HEK293 (cell line): ENCODE data around the gene CDYL.

Experiments
- CTCF ChIA-PET: fragments of 350-600 bp; formaldehyde crosslinking; extraction: SDS; loops from one replicate; lab custom pipeline; 2021; ENCODE audit warnings: antibody characterized with exemption; lab: Yijun Ruan, JAX
- POLR2A ChIA-PET: fragments of 300-600 bp; formaldehyde crosslinking; extraction: SDS; loops from one replicate; lab custom pipeline; 2020; ENCODE audit warnings: antibody characterized with exemption, inconsistent platforms; lab: Yijun Ruan, JAX
- H3K27ac ChIP-seq: fragments of 200-500 bp; sonication (Bioruptor generic); 2 replicates; pipeline ENCODE4 v1.5.1; 2014; ENCODE audit warnings: low read depth, low read length, control low read depth, inconsistent platforms; ENCODE audit errors: extremely low read depth
- H3K36me3 ChIP-seq, 2 experiments: fragments of 200-500 bp in 1 of 2; sonication (Bioruptor generic) in 1 of 2; 1 replicate in 1 of 2; 2 replicates in 1 of 2; pipeline ENCODE4 v1.5.1; 2014 to 2017; ENCODE audit warnings: inconsistent platforms in 2 of 2, low read length in 2 of 2; ENCODE audit not compliant: control insufficient read depth in 2 of 2, insufficient read depth in 1 of 2
- H3K4me1 ChIP-seq: fragments of 200-500 bp; sonication (Bioruptor generic); 2 replicates; pipeline ENCODE4 v1.5.1; 2014; ENCODE audit warnings: mild to moderate bottlenecking, low read length, inconsistent platforms; ENCODE audit not compliant: control insufficient read depth, insufficient read depth
- H3K4me3 ChIP-seq: 2 replicates; pipeline ENCODE4 v1.5.1; 2011; ENCODE audit warnings: low read depth, mild to moderate bottlenecking, control low read depth, low read length, moderate library complexity
- H3K9me3 ChIP-seq: fragments of 200-500 bp; sonication (Bioruptor generic); 2 replicates; pipeline ENCODE4 v1.5.1; 2014; ENCODE audit warnings: low read depth, low read length, inconsistent platforms; ENCODE audit not compliant: control insufficient read depth, insufficient read depth
- BCL6B ChIP-seq: fragments of 450-650 bp; formaldehyde crosslinking; IDR thresholded peaks from 2 replicates; pipeline ENCODE4 v1.5.1; 2017; ENCODE audit warnings: missing biosample characterization, missing genetic modification characterization
- KLF16 ChIP-seq: fragments of 450-650 bp; formaldehyde crosslinking; IDR thresholded peaks from 2 replicates; pipeline ENCODE4 v1.5.1; 2017; ENCODE audit warnings: missing biosample characterization, missing genetic modification characterization
- KLF8 ChIP-seq: fragments of 450-650 bp; formaldehyde crosslinking; IDR thresholded peaks from 2 replicates; pipeline ENCODE4 v1.5.1; 2016; ENCODE audit warnings: missing biosample characterization, missing genetic modification characterization
- RBAK ChIP-seq: fragments of 450-650 bp; formaldehyde crosslinking; IDR thresholded peaks from 2 replicates; pipeline ENCODE4 v1.5.1; 2016; ENCODE audit warnings: missing biosample characterization, missing genetic modification characterization
- REPIN1 ChIP-seq: fragments of 450-650 bp; formaldehyde crosslinking; IDR thresholded peaks from 2 replicates; pipeline ENCODE4 v1.5.1; 2017; ENCODE audit warnings: missing biosample characterization, missing genetic modification characterization, low read depth
- SCRT2 ChIP-seq: fragments of 450-650 bp; formaldehyde crosslinking; IDR thresholded peaks from 2 replicates; pipeline ENCODE4 v1.5.1; 2016; ENCODE audit warnings: missing biosample characterization, missing genetic modification characterization
- SETDB1 ChIP-seq: IDR thresholded peaks from one replicate; pipeline ENCODE4 v1.6.1; 2017; ENCODE audit warnings: mild to moderate bottlenecking, low read length, moderate library complexity, mixed read lengths; ENCODE audit not compliant: insufficient read length
- SP2 ChIP-seq: fragments of 450-650 bp; formaldehyde crosslinking; IDR thresholded peaks from 2 replicates; pipeline ENCODE4 v1.5.1; 2016; ENCODE audit warnings: missing biosample characterization, missing genetic modification characterization
- ZBTB17 ChIP-seq: fragments of 450-650 bp; formaldehyde crosslinking; IDR thresholded peaks from 2 replicates; pipeline ENCODE4 v1.5.1; 2016; ENCODE audit warnings: missing biosample characterization, missing genetic modification characterization
- ZBTB21 ChIP-seq: fragments of 450-650 bp; formaldehyde crosslinking; IDR thresholded peaks from 2 replicates; pipeline ENCODE4 v1.5.1; 2017; ENCODE audit warnings: missing biosample characterization, missing genetic modification characterization
- ZBTB48 ChIP-seq: fragments of 450-650 bp; formaldehyde crosslinking; IDR thresholded peaks from 2 replicates; pipeline ENCODE4 v1.5.1; 2016; ENCODE audit warnings: missing biosample characterization, missing genetic modification characterization
- ZNF121 ChIP-seq: fragments of 450-650 bp; formaldehyde crosslinking; IDR thresholded peaks from 2 replicates; pipeline ENCODE4 v1.5.1; 2016; ENCODE audit warnings: missing biosample characterization, missing genetic modification characterization
- ZNF2 ChIP-seq: fragments of 450-650 bp; formaldehyde crosslinking; IDR thresholded peaks from 2 replicates; pipeline ENCODE4 v1.5.1; 2016; ENCODE audit warnings: missing biosample characterization, missing genetic modification characterization
- ZNF211 ChIP-seq: fragments of 450-650 bp; formaldehyde crosslinking; IDR thresholded peaks from 2 replicates; pipeline ENCODE4 v1.5.1; 2016; ENCODE audit warnings: low read depth, missing biosample characterization, missing genetic modification characterization
- ZNF266 ChIP-seq: fragments of 450-650 bp; formaldehyde crosslinking; IDR thresholded peaks from 2 replicates; pipeline ENCODE4 v1.5.1; 2016; ENCODE audit warnings: missing biosample characterization, missing genetic modification characterization, low read depth
- ZNF274 ChIP-seq, 2 experiments: fragments of 200-500 bp in 1 of 2; fragments of 450-650 bp in 1 of 2; sonication (Bioruptor generic) in 1 of 2; formaldehyde crosslinking in 1 of 2; IDR thresholded peaks; 2 replicates each; pipeline versions ENCODE4 v1.5.1 to v1.6.1; 2014 to 2016; ENCODE audit warnings: borderline replicate concordance in 1 of 2, inconsistent platforms in 1 of 2, low read length in 1 of 2, missing biosample characterization in 1 of 2, missing genetic modification characterization in 1 of 2
- ZNF341 ChIP-seq: fragments of 450-650 bp; formaldehyde crosslinking; IDR thresholded peaks from 2 replicates; pipeline ENCODE4; 2016; ENCODE audit warnings: low read depth, missing biosample characterization, missing genetic modification characterization
- ZNF530 ChIP-seq: fragments of 450-650 bp; formaldehyde crosslinking; IDR thresholded peaks from 2 replicates; pipeline ENCODE4 v1.5.1; 2016; ENCODE audit warnings: low read depth, missing biosample characterization, missing genetic modification characterization
- ZNF544 ChIP-seq: fragments of 450-650 bp; formaldehyde crosslinking; IDR thresholded peaks from 2 replicates; pipeline ENCODE4 v1.5.0; 2017; ENCODE audit warnings: missing biosample characterization, missing genetic modification characterization
- ZNF558 ChIP-seq: fragments of 450-650 bp; formaldehyde crosslinking; IDR thresholded peaks from 2 replicates; pipeline ENCODE4 v1.5.1; 2016; ENCODE audit warnings: missing biosample characterization, missing genetic modification characterization
- ZNF561 ChIP-seq: fragments of 450-650 bp; IDR thresholded peaks from 2 replicates; pipeline ENCODE4 v1.5.1; 2018; ENCODE audit warnings: missing biosample characterization, missing genetic modification characterization, borderline replicate concordance
- ZNF629 ChIP-seq: fragments of 450-650 bp; formaldehyde crosslinking; IDR thresholded peaks from 2 replicates; pipeline ENCODE4 v1.5.1; 2017; ENCODE audit warnings: missing biosample characterization, missing genetic modification characterization
- ZNF660 ChIP-seq: fragments of 450-650 bp; IDR thresholded peaks from 2 replicates; pipeline ENCODE4 v1.5.1; 2018; ENCODE audit warnings: missing biosample characterization, mild to moderate bottlenecking, missing genetic modification characterization
- TF ChIP-seq, protein P1 (sequence below): IDR thresholded peaks from 2 replicates; pipeline ENCODE4 v1.6.1; 2011; ENCODE audit warnings: mild to moderate bottlenecking, low read depth, low read length, borderline replicate concordance

Gene CDYL

GRCh38 chr6:4896401-4896800 is 120.2 kb downstream of the CDYL start:
- H3K4me3 ChIP-seq = no peak overlapping the region
- ChIA-PET POLR2A (no interaction called here), CTCF (interaction anchor here (0.6 to 1.1 kb wide), 3 partner anchors 21 to 1419 kb away, joined by 3 to 4 read pairs (median 3); no protein-coding TSS in a partner anchor)
- H3K36me3 ChIP-seq = peaks cover 8 to 33% of the 10 kb centered on the region in 2 experiments
- H3K27ac ChIP-seq = no peak overlapping the region
- TF ChIP-seq KLF16 (tag by site-specific recombination) (no peak), ZBTB17 (tag by site-specific recombination) (no peak), ZNF561 (tag by site-specific recombination) (no peak), RBAK (tag by site-specific recombination) (no peak)
- no peaks in the 10 kb centered on the region for H3K4me1 ChIP-seq
- H3K9me3 ChIP-seq = no peaks in the 10 kb centered on the region

- Histone ChIP-seq H3K4me1 (no peaks in the 10 kb centered on the region; the same call in 1 of the 2 replicates), H3K4me3 (no peak overlapping the region), H3K36me3 (peaks cover 6 to 14% of the 10 kb centered on the region in 2 experiments), H3K27ac (no peak overlapping the region), H3K9me3 (no peaks in the 10 kb centered on the region)
- ChIA-PET POLR2A (no interaction called here), CTCF (no interaction called here)
- TF ChIP-seq REPIN1 (tag by site-specific recombination) (no peak), ZNF558 (tag by site-specific recombination) (no peak), ZNF274 (IDR thresholded peaks at IDR 0.05; ENCODE audit: low read length) (no peak), ZNF274 (tag by site-specific recombination; IDR thresholded peaks at IDR 0.05; ENCODE audit: borderline replicate concordance) (no peak), ZNF121 (tag by site-specific recombination) (no peak), ZNF211 (tag by site-specific recombination) (peak; percentile 93), ZNF266 (tag by site-specific recombination) (no peak), SETDB1 (peak; percentile 40), ZNF660 (no peak)
- TF ChIP-seq, protein P1, sequence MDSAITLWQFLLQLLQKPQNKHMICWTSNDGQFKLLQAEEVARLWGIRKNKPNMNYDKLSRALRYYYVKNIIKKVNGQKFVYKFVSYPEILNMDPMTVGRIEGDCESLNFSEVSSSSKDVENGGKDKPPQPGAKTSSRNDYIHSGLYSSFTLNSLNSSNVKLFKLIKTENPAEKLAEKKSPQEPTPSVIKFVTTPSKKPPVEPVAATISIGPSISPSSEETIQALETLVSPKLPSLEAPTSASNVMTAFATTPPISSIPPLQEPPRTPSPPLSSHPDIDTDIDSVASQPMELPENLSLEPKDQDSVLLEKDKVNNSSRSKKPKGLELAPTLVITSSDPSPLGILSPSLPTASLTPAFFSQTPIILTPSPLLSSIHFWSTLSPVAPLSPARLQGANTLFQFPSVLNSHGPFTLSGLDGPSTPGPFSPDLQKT = no peak
Measured at GRCh38 chr6:4899249-4900034, 123.2 kb downstream of the CDYL start.

- Histone ChIP-seq H3K27ac (no peak overlapping the region), H3K36me3 (peaks cover 0 to 10% of the 10 kb centered on the region in 2 experiments; a peak in 2 of 3 replicates), H3K4me1 (no peaks in the 10 kb centered on the region; the same call in 1 of the 2 replicates), H3K9me3 (no peaks in the 10 kb centered on the region), H3K4me3 (no peak overlapping the region)
- ChIA-PET POLR2A (no interaction called here), CTCF (interaction anchor here (0.6 kb wide), 1 partner anchor 10 kb away, joined by 3 read pairs; no protein-coding TSS in a partner anchor)
- TF ChIP-seq ZNF629 (no peak), SP2 (tag by site-specific recombination) (no peak), ZBTB21 (no peak), ZNF544 (tag by site-specific recombination) (no peak), ZNF2 (tag by site-specific recombination) (no peak), SCRT2 (tag by site-specific recombination) (no peak), ZBTB48 (tag by site-specific recombination) (no peak), KLF8 (tag by site-specific recombination) (no peak), BCL6B (tag by site-specific recombination) (no peak), ZNF530 (tag by site-specific recombination) (no peak), ZNF341 (tag by site-specific recombination) (no peak)
Measured at GRCh38 chr6:4901386-4902061, 125.3 kb downstream of the CDYL start.
